Tibial nerve (tissue), 4 donors: ENCODE data around the gene FCRLB. TPM values are rescaled to one million over a fixed set of nuclear protein-coding genes. Genes with fewer than 3 reads are reported as not detected.
"Not testable (repeated sequence)": the region's sequence is repeated elsewhere in the genome, so short reads cannot be mapped to it uniquely, and the experiment has no call there.

Source experiments
- DNase-seq, 2 donors: peaks; one replicate each; pipeline ENCODE4 v3.0.0-alpha.2; 2019; ENCODE audit warnings: low spot score in 2 of 2
- H3K27ac ChIP-seq, 4 donors: fragments of 200-600 bp; sonication (generic) in 3 of 4; one replicate each; pipeline ENCODE4 v1.5.1; 2017 to 2019; ENCODE audit warnings: mild to moderate bottlenecking in 1 of 4
- H3K27me3 ChIP-seq, 2 donors: fragments of 200-600 bp; sonication (generic) in 1 of 2; one replicate each; pipeline versions ENCODE4 v1.5.1 to v1.6.0; 2017 to 2019
- H3K36me3 ChIP-seq, 3 donors: fragments of 200-600 bp; sonication (generic); one replicate each; pipeline ENCODE4 v1.5.1; 2018 to 2019
- H3K4me1 ChIP-seq, 4 donors: fragments of 200-600 bp; sonication (generic) in 3 of 4; one replicate each; pipeline ENCODE4 v1.5.1; 2017 to 2019
- H3K4me3 ChIP-seq, 4 donors: fragments of 200-600 bp; sonication (generic) in 3 of 4; one replicate each; pipeline ENCODE4 v1.5.1; 2017 to 2019; ENCODE audit warnings: mild to moderate bottlenecking in 1 of 4, moderate library complexity in 1 of 4
- H3K9me3 ChIP-seq, 4 donors: fragments of 200-600 bp; sonication (generic) in 3 of 4; one replicate each; pipeline ENCODE4 v1.5.1; 2017 to 2019
- EP300 ChIP-seq, 2 donors: sonication (generic); formaldehyde crosslinking; IDR thresholded peaks; one replicate each; pipeline ENCODE4 v1.6.1; 2017; ENCODE audit warnings: antibody characterized with exemption in 2 of 2, mild to moderate bottlenecking in 1 of 2
- POLR2A ChIP-seq, 2 donors: fragments of 450-650 bp; IDR thresholded peaks; one replicate each; pipeline ENCODE4 v1.6.1; 2017; ENCODE audit warnings: antibody characterized with exemption in 2 of 2, mild to moderate bottlenecking in 2 of 2, moderate library complexity in 2 of 2
- WGBS, 2 donors: methylation state at CpG; one replicate each; pipeline ENCODE4 v1.1.5; 2018; 5-methylcytosine and 5-hydroxymethylcytosine counted together
- total RNA-seq, 4 donors: library from RNA; depleted of rRNA; stranded (reverse); fragments of >200 nt; gene quantifications; one replicate each; pipeline ENCODE4 v1.1.0, GENCODE V29; 2016
- TF ChIP-seq, protein P1 (sequence below), 5 experiments: fragments of 200-600 bp in 3 of 5; fragments of 450-650 bp in 2 of 5; sonication (generic) in 3 of 5; IDR thresholded peaks; one replicate each; pipeline ENCODE4 v1.5.1; 2016 to 2019; ENCODE audit warnings: antibody characterized with exemption in 5 of 5, mild to moderate bottlenecking in 3 of 5, moderate library complexity in 2 of 5

Gene FCRLB
- total RNA-seq, 4 donors from 2014 or later = 2.4 to 4.7 (median 2.6) TPM

DNA sequence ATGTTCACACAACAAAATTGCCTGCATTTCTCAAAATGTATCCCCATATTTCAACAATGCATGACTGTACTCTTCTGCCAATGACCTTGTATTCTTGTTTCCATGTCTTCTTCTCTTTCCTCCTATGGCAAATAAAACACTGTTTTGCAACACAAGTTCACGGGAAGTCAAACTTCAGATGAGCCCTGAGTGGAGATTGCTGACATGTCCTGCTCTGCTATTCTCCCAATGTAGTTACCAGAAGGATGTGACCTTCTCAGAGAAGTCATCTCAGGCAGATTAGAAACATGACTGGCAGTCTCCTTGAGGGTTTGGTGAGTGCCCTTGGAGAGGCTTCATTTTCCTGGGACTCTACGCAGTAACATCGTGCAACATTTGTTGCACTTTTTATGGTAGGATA, 42.8 kb upstream of the FCRLB start:
- TF ChIP-seq, protein P1, sequence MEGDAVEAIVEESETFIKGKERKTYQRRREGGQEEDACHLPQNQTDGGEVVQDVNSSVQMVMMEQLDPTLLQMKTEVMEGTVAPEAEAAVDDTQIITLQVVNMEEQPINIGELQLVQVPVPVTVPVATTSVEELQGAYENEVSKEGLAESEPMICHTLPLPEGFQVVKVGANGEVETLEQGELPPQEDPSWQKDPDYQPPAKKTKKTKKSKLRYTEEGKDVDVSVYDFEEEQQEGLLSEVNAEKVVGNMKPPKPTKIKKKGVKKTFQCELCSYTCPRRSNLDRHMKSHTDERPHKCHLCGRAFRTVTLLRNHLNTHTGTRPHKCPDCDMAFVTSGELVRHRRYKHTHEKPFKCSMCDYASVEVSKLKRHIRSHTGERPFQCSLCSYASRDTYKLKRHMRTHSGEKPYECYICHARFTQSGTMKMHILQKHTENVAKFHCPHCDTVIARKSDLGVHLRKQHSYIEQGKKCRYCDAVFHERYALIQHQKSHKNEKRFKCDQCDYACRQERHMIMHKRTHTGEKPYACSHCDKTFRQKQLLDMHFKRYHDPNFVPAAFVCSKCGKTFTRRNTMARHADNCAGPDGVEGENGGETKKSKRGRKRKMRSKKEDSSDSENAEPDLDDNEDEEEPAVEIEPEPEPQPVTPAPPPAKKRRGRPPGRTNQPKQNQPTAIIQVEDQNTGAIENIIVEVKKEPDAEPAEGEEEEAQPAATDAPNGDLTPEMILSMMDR (IDR thresholded peaks at IDR 0.05) = no peak
- no peak for TF ChIP-seq POLR2A (IDR thresholded peaks at IDR 0.05)
- no peak for TF ChIP-seq EP300 (IDR thresholded peaks at IDR 0.05)

DNA sequence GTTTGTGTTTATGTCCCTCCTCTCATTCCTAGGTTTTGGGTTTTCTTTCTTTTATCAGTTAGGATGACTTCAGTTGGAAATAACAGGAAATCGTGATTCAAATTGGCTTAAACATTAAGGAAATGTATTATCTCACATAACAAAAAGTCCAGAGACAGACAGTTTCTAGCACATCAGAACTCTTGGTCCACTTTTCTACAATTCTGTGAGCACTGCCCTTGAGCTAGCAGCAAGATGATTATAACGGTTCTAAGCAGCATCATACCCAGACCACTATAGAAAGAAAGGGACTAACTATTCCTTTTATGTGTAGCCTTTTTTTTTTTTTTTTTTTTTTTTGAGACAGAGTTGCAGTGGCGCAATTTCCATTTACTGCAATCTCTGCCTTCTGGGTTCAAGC, 39.5 kb upstream of the FCRLB start:
- no peak overlapping the region for H3K4me3 ChIP-seq
- no peaks in the 10 kb centered on the region for H3K27me3 ChIP-seq
- WGBS, 2 donors = 78 to 83% methylated on average over 3 of the region's 3 CpGs
- H3K27ac ChIP-seq = no peak overlapping the region
- peaks cover 0 to 7% (median 1%) of the 10 kb centered on the region in 4 donors for H3K4me1 ChIP-seq
- H3K36me3 ChIP-seq = no peaks in the 10 kb centered on the region
- H3K9me3 ChIP-seq = no peaks in the 10 kb centered on the region
- TF ChIP-seq, protein P1 (IDR thresholded peaks at IDR 0.05) = no peak
- no peak for TF ChIP-seq POLR2A (IDR thresholded peaks at IDR 0.05)
- TF ChIP-seq EP300 (IDR thresholded peaks at IDR 0.05) = no peak
- no peak for DNase-seq

More for the DNA sequence above, 42.8 kb upstream of the FCRLB start:
- no peak overlapping the region for H3K27ac ChIP-seq
- no peaks in the 10 kb centered on the region for H3K9me3 ChIP-seq
- H3K4me1 ChIP-seq = peaks cover 0 to 20% (median 4%) of the 10 kb centered on the region in 4 donors
- no peaks in the 10 kb centered on the region for H3K27me3 ChIP-seq
- H3K36me3 ChIP-seq = no peaks in the 10 kb centered on the region
- H3K4me3 ChIP-seq = no peak overlapping the region
- WGBS, 2 donors = 90 to 93% methylated on average over 3 of the region's 3 CpGs
- no peak for DNase-seq

DNA sequence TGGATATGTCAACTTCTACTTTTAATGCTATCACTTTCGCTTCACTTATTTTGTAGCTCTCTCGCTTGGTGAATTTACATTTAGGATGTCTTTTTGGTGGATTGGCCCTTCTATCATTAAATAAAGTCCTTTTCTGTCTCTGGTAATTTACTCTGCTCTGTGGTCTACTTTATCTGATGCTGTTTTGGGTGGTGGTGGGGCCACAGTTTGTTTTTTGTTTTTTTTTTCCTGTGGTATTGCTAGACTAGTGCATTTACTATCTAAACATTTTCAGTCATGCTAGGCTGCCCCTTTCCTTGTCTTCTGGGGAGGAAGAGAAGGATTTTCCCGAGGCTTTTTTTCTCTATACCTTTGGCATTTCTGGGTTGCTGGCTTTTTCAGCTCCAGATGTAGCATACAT, 32.4 kb upstream of the FCRLB start:
- H3K4me1 ChIP-seq = no peaks in the 10 kb centered on the region
- no peaks in the 10 kb centered on the region for H3K36me3 ChIP-seq
- DNase-seq = no peak
- no peaks in the 10 kb centered on the region for H3K27me3 ChIP-seq
- no peaks in the 10 kb centered on the region for H3K9me3 ChIP-seq
- 78 to 82% methylated on average over 3 of the region's 3 CpGs for WGBS, 2 donors
- TF ChIP-seq, protein P1 (IDR thresholded peaks at IDR 0.05) = no peak
- TF ChIP-seq POLR2A (IDR thresholded peaks at IDR 0.05) (no peak), EP300 (IDR thresholded peaks at IDR 0.05) (no peak)
- no peak overlapping the region for H3K27ac ChIP-seq
- no peak overlapping the region for H3K4me3 ChIP-seq

DNA sequence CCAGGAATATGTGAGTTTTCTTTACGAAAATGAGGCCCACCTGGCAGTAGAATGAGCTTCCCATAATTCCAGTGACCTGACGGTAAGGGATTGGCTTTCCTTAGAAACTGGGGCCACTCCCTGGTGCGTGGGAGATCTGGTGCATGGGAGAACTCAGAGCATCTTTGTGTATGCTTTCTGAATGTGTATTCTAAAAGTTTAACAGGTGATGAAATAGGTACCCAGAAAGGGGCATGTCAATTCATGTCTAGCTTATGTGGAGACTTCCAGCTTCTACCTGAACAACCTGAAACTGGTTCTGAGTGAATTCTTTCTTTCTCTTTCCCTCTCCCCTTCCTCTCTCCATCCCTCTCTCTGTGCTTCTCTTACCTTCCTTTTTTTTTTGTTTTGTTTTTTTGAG, 29.5 kb upstream of the FCRLB start:
- no peak overlapping the region for H3K4me3 ChIP-seq
- H3K27ac ChIP-seq = no peak overlapping the region
- no peaks in the 10 kb centered on the region for H3K36me3 ChIP-seq
- DNase-seq = no peak
- H3K4me1 ChIP-seq = no peaks in the 10 kb centered on the region
- 66 to 70% methylated on average over 3 of the region's 3 CpGs for whole genome bisulfite sequencing, 2 donors
- no peaks in the 10 kb centered on the region for H3K27me3 ChIP-seq
- TF ChIP-seq EP300 (IDR thresholded peaks at IDR 0.05) = no peak
- no peak for TF ChIP-seq POLR2A (IDR thresholded peaks at IDR 0.05)
- TF ChIP-seq, protein P1 (IDR thresholded peaks at IDR 0.05) = no peak
- H3K9me3 ChIP-seq = no peaks in the 10 kb centered on the region

DNA sequence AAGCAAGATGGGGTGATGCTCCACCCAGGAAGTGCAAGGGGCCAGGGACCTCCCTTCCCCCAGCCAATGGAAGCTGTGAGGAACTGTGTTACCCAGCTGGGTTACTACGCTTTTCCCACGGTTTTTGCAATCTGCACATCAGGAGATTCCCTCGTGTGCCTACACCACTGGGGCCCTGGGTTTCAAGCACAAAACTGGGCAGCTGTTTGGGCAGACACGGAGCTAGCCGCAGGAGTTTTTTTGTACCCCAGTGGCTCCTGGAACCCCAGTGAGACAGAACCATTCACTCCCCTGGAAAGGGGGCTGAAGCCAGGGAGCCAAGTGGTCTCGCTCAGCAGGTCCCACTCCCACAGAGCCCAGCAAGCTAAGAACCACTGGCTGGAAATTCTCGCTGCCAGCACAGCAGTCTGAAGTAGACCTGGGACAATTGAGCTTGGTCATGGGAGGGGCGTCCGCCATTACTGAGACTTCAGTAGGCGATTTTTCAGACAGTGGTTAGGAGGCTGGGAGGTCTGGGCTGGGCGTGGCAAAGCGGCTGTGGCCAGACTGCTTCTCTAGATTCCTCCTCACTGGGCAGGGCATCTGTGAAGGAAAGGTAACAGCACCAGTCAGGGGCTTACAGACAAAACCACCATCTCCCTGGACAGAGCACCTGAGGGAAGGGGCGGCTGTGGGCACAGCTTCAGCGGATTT, 28.2 kb upstream of the FCRLB start:
- H3K4me1 ChIP-seq, H3K9me3 ChIP-seq, H3K36me3 ChIP-seq, DNase-seq, H3K27me3 ChIP-seq, H3K4me3 ChIP-seq, H3K27ac ChIP-seq: not testable (repeated sequence)
- WGBS, 2 donors = 83 to 91% methylated on average over 11 to 13 of the region's 14 CpGs

DNA sequence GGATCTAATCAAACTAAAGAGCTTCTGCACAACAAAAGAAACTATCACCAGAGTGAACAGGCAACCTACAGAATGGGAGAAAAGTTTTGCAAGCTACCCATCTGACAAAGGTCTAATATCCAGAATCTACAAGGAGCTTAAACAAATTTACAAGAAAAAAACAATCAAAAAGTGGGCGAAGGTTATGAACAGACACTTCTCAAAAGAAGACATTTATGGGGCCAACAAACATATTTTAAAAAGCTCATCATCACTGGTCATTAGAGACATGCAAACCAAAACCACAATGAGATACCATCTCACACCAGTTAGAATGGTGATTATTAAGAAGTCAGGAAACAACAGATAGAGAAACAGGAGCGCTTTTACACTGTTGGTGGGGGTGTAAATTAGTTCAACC, 23.0 kb upstream of the FCRLB start:
- WGBS, 2 donors = 87 to 91% methylated on average over 2 of the region's 2 CpGs
- not testable (repeated sequence) for H3K27ac ChIP-seq, H3K4me3 ChIP-seq, H3K9me3 ChIP-seq, H3K4me1 ChIP-seq, DNase-seq, H3K36me3 ChIP-seq, H3K27me3 ChIP-seq
